ENCODE results near the gene TOP3B. TPM values are rescaled to one million over a fixed set of nuclear protein-coding genes. Genes with fewer than 3 reads are reported as not detected.

The TOP3B gene
- total and polyA plus RNA-seq, 2 experiments from 2014 or later, result 35.7 to 77.7 TPM

GRCh38 chr22:22009661-22010060 lies 27.1 kb upstream of the TOP3B start:
- Histone ChIP-seq H3F3A (replicated peaks; ENCODE audit: low read depth) (no peaks in the 10 kb centered on the region), H3K4me3 (no peak overlapping the region), H3K27ac (ENCODE audit: low read depth) (no peak overlapping the region), H3K79me2 (replicated peaks; ENCODE audit: insufficient read depth) (no peaks in the 10 kb centered on the region), H3K4me2 (no peak overlapping the region), H3K27me3 (ENCODE audit: insufficient read depth) (peaks cover 100% of the 10 kb centered on the region), H2AFZ (no peak overlapping the region), H3K36me3 (ENCODE audit: insufficient read depth) (no peaks in the 10 kb centered on the region), H3K9me2 (ENCODE audit: insufficient read depth) (no peaks in the 10 kb centered on the region), H3K4me1 (ENCODE audit: insufficient read depth) (0 out of 2 replicates have a peak, but pooled peaks cover 6% of the 10 kb centered on the region), H4K20me1 (replicated peaks; ENCODE audit: insufficient read depth) (no peaks in the 10 kb centered on the region)
- no peak for TF ChIP-seq EZH2phosphoT487 (IDR thresholded peaks at IDR 0.05; ENCODE audit: unreplicated experiment)
- no peak for TF ChIP-seq STAT1 (IDR thresholded peaks at IDR 0.05; ENCODE audit: unreplicated experiment)
- TF ChIP-seq POLR2AphosphoS5 (IDR thresholded peaks at IDR 0.05; ENCODE audit: low read depth), result no peak
- no peak for TF ChIP-seq REST (IDR thresholded peaks at IDR 0.05; ENCODE audit: unreplicated experiment)
- Mint-ChIP-seq H3K9me3 (peaks cover 5% of the 10 kb centered on the region; the same call in 2 of the 3 replicates), H3K27me3 (ENCODE audit: insufficient read depth, low read depth, poor library complexity) (peaks cover 76% of the 10 kb centered on the region), H3K4me1 (peaks cover 7% of the 10 kb centered on the region; the same call in 2 of the 3 replicates), H3K36me3 (ENCODE audit: low read depth) (no peaks in the 10 kb centered on the region), H3K27ac (no peak overlapping the region), H3K4me3 (no peak overlapping the region)
- DNase-seq (ENCODE audit: low spot score) (no peak), ATAC-seq (no peak)

GRCh38 chr22:22006596-22006990 lies 24.0 kb upstream of the TOP3B start:
- DNase-seq (ENCODE audit: low spot score) (no peak), ATAC-seq (no peak)
- Histone ChIP-seq H3K4me3 (no peak overlapping the region), H3K36me3 (ENCODE audit: insufficient read depth) (no peaks in the 10 kb centered on the region), H3K4me2 (no peak overlapping the region), H3K9me2 (ENCODE audit: insufficient read depth) (0 out of 2 replicates have a peak, but pooled peaks cover 8% of the 10 kb centered on the region), H3K4me1 (ENCODE audit: insufficient read depth) (0 out of 2 replicates have a peak, but pooled peaks cover 6% of the 10 kb centered on the region), H3F3A (replicated peaks; ENCODE audit: low read depth) (no peaks in the 10 kb centered on the region), H2AFZ (no peak overlapping the region), H4K20me1 (replicated peaks; ENCODE audit: insufficient read depth) (no peaks in the 10 kb centered on the region), H3K79me2 (replicated peaks; ENCODE audit: insufficient read depth) (no peaks in the 10 kb centered on the region), H3K27ac (ENCODE audit: low read depth) (no peak overlapping the region), H3K27me3 (ENCODE audit: insufficient read depth) (peaks cover 100% of the 10 kb centered on the region)
- H3K36me3 Mint-ChIP-seq (ENCODE audit: low read depth), result no peaks in the 10 kb centered on the region
- peaks cover 82% of the 10 kb centered on the region for H3K27me3 Mint-ChIP-seq (ENCODE audit: insufficient read depth, low read depth, poor library complexity)
- H3K4me3 Mint-ChIP-seq, result no peak overlapping the region
- peaks cover 10% of the 10 kb centered on the region; the same call in 2 of the 3 replicates for H3K4me1 Mint-ChIP-seq
- H3K27ac Mint-ChIP-seq, result no peak overlapping the region
- no peaks in the 10 kb centered on the region; the same call in 2 of the 3 replicates for H3K9me3 Mint-ChIP-seq
- TF ChIP-seq REST (IDR thresholded peaks at IDR 0.05; ENCODE audit: unreplicated experiment) (no peak), CREB1 (CRISPR knock-in tag; IDR thresholded peaks at IDR 0.05; ENCODE audit: low read depth) (no peak), CTCF (conservative IDR thresholded peaks at IDR 0.05; ENCODE audit: low read depth in 2 of 2) (no peak), EZH2 (IDR thresholded peaks at IDR 0.05; ENCODE audit: low read depth, unreplicated experiment) (no peak), ZNF331 (CRISPR knock-in tag; IDR thresholded peaks at IDR 0.05; ENCODE audit: low read depth) (no peak), ETS1 (IDR thresholded peaks at IDR 0.05) (no peak)

All from GM23338 (cell line).